ENCODE data around the gene FOXJ1. TPM values are rescaled to one million over a fixed set of nuclear protein-coding genes. Genes with fewer than 3 reads are reported as not detected.

FOXJ1 gene
- total and polyA plus RNA-seq, 4 donors = under 0.01 to 1.5 TPM; not detected in 2

GRCh38 chr17:76150712-76151622 is 9.9 kb upstream of the FOXJ1 start:
- TF ChIP-seq SP1 (IDR thresholded peaks at IDR 0.05) (no peak), HNF4A (conservative IDR thresholded peaks at IDR 0.05) (peak; percentile 54 to 82), ATF3 (IDR thresholded peaks at IDR 0.05) (no peak), RXRA (IDR thresholded peaks at IDR 0.05) (peak in 1 of 2 donors; percentile 36), REST (IDR thresholded peaks at IDR 0.05) (peak; percentile 12), ZBTB33 (IDR thresholded peaks at IDR 0.05) (no peak), YY1 (IDR thresholded peaks at IDR 0.05) (no peak), FOXA1 (IDR thresholded peaks at IDR 0.05) (no peak), JUND (IDR thresholded peaks at IDR 0.05) (no peak)
- Histone ChIP-seq H3K9me3 (ENCODE audit: control insufficient read depth in 4 of 4, low read length in 3 of 4) (no peaks in the 10 kb centered on the region), H3K4me3 (ENCODE audit: low read depth in 1 of 3, low read length in 3 of 3) (no peak overlapping the region), H3K36me3 (ENCODE audit: control insufficient read depth in 4 of 4, insufficient read depth in 3 of 4, low read depth in 1 of 4, low read length in 3 of 4) (no peaks in the 10 kb centered on the region), H3K27me3 (ENCODE audit: control insufficient read depth in 4 of 4, insufficient read depth in 4 of 4, low read length in 3 of 4) (no peaks in the 10 kb centered on the region), H3K4me1 (ENCODE audit: control insufficient read depth in 4 of 4, insufficient read depth in 4 of 4, low read length in 3 of 4) (peaks cover 0 to 13% (median 11%) of the 10 kb centered on the region in 4 donors), H3K9ac (ENCODE audit: low read depth in 1 of 2, low read length in 2 of 2) (no peak overlapping the region), H3K27ac (ENCODE audit: low read depth in 1 of 2, low read length in 2 of 2) (peak overlapping the region in 1 of 2 donors; percentile 45)
- WGBS = 73% methylated on average over 23 of the region's 23 CpGs
- peak; percentile 26 for DNase-seq (ENCODE audit: low spot score)

- peak; percentile 28 for DNase-seq (ENCODE audit: low spot score)
- Histone ChIP-seq H3K27me3 (ENCODE audit: control insufficient read depth in 4 of 4, insufficient read depth in 4 of 4, low read length in 3 of 4) (no peaks in the 10 kb centered on the region), H3K9me3 (ENCODE audit: control insufficient read depth in 4 of 4, low read length in 3 of 4) (no peaks in the 10 kb centered on the region), H3K4me1 (ENCODE audit: control insufficient read depth in 4 of 4, insufficient read depth in 4 of 4, low read length in 3 of 4) (peaks cover 0 to 13% (median 11%) of the 10 kb centered on the region in 4 donors), H3K9ac (ENCODE audit: low read depth in 1 of 2, low read length in 2 of 2) (no peak overlapping the region), H3K36me3 (ENCODE audit: control insufficient read depth in 4 of 4, insufficient read depth in 3 of 4, low read depth in 1 of 4, low read length in 3 of 4) (no peaks in the 10 kb centered on the region), H3K4me3 (ENCODE audit: low read depth in 1 of 3, low read length in 3 of 3) (no peak overlapping the region), H3K27ac (ENCODE audit: low read depth in 1 of 2, low read length in 2 of 2) (no peak overlapping the region)
- 96% methylated on average over 10 of the region's 10 CpGs for WGBS
- TF ChIP-seq NR2F2 (IDR thresholded peaks at IDR 0.05) = no peak
- TF ChIP-seq RXRA (IDR thresholded peaks at IDR 0.05) = no peak
- no peak for TF ChIP-seq JUND (IDR thresholded peaks at IDR 0.05)
- no peak for TF ChIP-seq HNF4A (conservative IDR thresholded peaks at IDR 0.05)
These were observed 8.2 kb upstream of the FOXJ1 start for GRCh38 chr17:76149214-76149613.

GRCh38 chr17:76148015-76148326 is 6.9 kb upstream of the FOXJ1 start:
- H3K36me3 ChIP-seq (ENCODE audit: control insufficient read depth in 4 of 4, insufficient read depth in 3 of 4, low read depth in 1 of 4, low read length in 3 of 4) = no peaks in the 10 kb centered on the region
- H3K27me3 ChIP-seq (ENCODE audit: control insufficient read depth in 4 of 4, insufficient read depth in 4 of 4, low read length in 3 of 4) = no peaks in the 10 kb centered on the region
- peaks cover 0 to 13% (median 11%) of the 10 kb centered on the region in 4 donors for H3K4me1 ChIP-seq (ENCODE audit: control insufficient read depth in 4 of 4, insufficient read depth in 4 of 4, low read length in 3 of 4)
- DNase-seq (ENCODE audit: low spot score) = no peak
- no peak overlapping the region for H3K27ac ChIP-seq (ENCODE audit: low read depth in 1 of 2, low read length in 2 of 2)
- 95% methylated on average over 1 of the region's 1 CpG for WGBS
- H3K9ac ChIP-seq (ENCODE audit: low read depth in 1 of 2, low read length in 2 of 2) = no peak overlapping the region
- H3K4me3 ChIP-seq (ENCODE audit: low read depth in 1 of 3, low read length in 3 of 3) = no peak overlapping the region
- H3K9me3 ChIP-seq (ENCODE audit: control insufficient read depth in 4 of 4, low read length in 3 of 4) = no peaks in the 10 kb centered on the region
- TF ChIP-seq JUND (IDR thresholded peaks at IDR 0.05) (no peak), RXRA (IDR thresholded peaks at IDR 0.05) (no peak), ZBTB33 (IDR thresholded peaks at IDR 0.05) (no peak), EGR1 (IDR thresholded peaks at IDR 0.05; ENCODE audit: low read depth in 2 of 2) (no peak), FOXA2 (IDR thresholded peaks at IDR 0.05) (no peak), NR2F2 (IDR thresholded peaks at IDR 0.05) (no peak), REST (IDR thresholded peaks at IDR 0.05) (no peak), SP1 (IDR thresholded peaks at IDR 0.05) (no peak), ATF3 (IDR thresholded peaks at IDR 0.05) (no peak), HNF4G (IDR thresholded peaks at IDR 0.05) (no peak), HNF4A (conservative IDR thresholded peaks at IDR 0.05) (no peak)
